ENCODE data around the gene RFESD. TPM values are rescaled to one million over a fixed set of nuclear protein-coding genes. Genes with fewer than 3 reads are reported as not detected.
A peak's percentile ranks its signal among the peaks of the same experiment; 100 is the strongest.

The RFESD gene
- 2.7 TPM for polyA plus RNA-seq (ENCODE audit: insufficient read length)

GRCh38 chr5:95646569-95647431 is at the start of gene RFESD:
RFESD (plus strand) TSS chr5:95646777; CDS start chr5:95652272, 5,495 bp downstream.
- peak; percentile 86 for DNase-seq (ENCODE audit: low read depth)

DNA sequence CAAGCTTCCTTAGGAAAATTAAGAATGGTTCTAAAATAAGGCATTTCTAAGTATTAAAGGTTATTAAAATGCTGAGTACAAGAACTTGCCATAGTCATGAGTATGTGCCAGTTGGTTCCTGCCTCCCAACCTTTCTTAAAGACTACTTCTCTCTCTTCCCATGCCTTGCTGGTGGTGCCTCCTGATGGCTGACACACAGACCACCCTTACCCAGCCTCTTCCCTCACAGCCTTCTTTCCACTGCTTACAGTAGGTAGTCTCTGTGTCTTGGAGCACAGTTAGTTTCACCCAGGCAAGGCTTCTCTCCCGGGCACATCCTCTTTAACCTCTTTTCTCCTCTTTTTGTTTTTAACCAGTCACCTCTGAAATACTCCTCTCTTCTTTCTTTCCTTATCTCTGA is 47.3 kb upstream of the RFESD start:
- no peak for DNase-seq (ENCODE audit: low read depth)

- no peak for DNase-seq (ENCODE audit: low read depth)
Observed at GRCh38 chr5:95600557-95600956, 46.0 kb upstream of the RFESD start.

DNA sequence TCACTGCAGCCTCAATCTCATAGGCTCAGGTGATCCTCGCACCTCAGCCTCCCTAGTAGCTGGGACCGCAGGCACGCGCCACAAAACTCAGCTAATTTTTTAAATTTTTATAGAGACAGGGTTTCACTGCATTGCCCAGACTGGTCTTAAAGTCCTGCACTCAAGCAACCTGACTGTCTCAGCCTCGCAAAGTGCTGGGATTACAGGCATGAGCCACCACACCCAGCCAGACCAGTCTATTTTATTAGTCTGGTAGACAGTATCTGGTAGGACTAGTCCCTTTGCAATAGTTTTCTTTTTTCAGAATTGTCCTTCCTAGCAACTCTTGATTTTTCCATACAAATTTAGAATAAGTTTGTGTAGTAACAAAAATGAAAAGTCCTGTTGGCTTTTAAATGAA is 40.8 kb upstream of the RFESD start:
- no peak for DNase-seq (ENCODE audit: low read depth)

DNA sequence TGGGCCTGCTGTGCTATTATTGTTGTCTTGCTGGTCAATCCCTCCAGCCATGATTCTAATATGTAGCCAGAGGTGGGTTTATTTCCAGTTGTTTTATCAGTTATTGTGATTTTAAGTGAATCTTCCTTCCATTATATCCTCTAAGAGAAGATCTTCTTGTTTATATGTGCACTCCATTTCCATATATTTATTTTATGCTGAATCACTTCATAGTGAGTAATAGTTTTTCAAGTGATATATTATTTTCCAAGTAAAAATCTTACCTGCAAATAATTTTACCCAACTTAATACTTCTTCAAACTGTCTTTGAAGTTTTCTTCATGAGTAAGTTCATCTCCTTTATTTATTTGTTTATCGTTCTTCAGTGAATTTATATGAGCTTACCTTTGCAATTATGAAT is 40.2 kb upstream of the RFESD start:
- DNase-seq (ENCODE audit: low read depth): no peak

- no peak for DNase-seq (ENCODE audit: low read depth)
Observed at GRCh38 chr5:95609711-95610110, 36.9 kb upstream of the RFESD start.

GRCh38 chr5:95610546-95610945 is 36.0 kb upstream of the RFESD start:
- no peak for DNase-seq (ENCODE audit: low read depth)

DNA sequence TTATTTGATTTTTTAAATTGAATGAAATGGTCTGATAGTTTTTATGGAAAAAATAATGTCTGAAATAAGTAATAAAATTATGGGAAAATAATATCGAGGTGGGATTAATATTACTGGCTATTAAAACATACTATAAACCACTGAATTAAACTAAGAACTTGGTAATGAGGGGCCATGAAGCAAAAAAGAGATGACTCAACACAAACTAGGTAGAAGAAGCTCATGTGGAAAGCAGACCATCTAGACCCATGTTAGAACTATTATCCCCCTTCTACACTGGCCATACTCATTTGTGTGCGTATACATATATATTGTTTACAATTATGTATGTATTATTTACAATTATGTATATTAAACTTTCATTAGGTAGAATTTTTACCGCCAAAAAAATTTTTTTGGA is 35.2 kb upstream of the RFESD start:
- DNase-seq (ENCODE audit: low read depth): no peak

DNA sequence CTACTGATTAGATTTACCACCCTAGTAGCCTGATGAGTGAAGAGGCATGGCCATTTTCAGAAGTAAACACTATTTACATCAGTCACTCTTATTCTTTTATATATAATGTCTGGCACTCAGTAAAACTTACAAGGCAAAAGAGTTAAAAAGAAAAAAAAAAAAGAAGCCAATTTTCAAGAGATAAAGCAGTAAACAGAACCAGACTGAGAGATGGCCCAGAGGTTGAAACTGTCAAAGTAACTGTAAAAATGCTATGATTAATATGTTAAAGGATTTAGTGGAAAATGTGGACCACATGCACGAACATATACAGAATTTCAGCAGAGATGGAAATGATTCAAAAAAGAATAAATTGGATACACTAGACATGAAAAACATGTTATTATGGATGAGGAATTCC is 33.1 kb upstream of the RFESD start:
- no peak for DNase-seq (ENCODE audit: low read depth)

DNA sequence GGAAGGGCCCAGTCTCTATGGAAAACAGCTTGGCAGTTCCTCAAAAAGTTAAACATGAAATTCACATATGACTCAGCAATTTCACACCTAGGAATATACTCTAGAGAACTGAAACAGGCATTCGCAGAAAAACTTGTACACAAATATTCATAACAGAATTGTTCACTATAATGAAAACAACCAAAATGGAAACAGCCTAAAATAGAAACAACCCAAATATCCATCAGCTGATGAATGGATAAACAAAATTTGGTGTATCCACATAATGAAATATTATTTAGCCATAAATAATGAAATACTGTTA is 31.5 kb upstream of the RFESD start:
- no peak for DNase-seq (ENCODE audit: low read depth)

GRCh38 chr5:95617057-95617456 is 29.5 kb upstream of the RFESD start:
- DNase-seq (ENCODE audit: low read depth): no peak

DNA sequence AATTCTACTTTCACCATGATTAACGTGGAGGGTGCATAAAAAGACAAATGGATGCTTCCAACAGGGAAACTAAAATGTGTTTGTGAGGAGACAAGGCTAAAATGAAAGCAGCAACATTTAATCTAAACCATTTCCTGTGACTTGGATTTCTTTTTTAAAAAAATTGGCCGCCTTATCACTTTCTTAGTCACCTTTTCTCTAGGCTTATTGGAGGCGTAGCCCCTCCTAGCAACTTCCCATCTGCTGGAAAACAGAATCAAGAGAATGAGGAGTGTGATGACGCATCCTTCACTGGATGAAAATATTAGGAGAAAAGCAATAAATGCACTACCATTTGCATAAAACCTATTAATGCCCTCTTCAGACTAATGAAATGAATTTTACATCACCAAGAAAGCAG is 27.5 kb upstream of the RFESD start:
- DNase-seq (ENCODE audit: low read depth): no peak

GRCh38 chr5:95619514-95620029 is 27.0 kb upstream of the RFESD start:
- no peak for DNase-seq (ENCODE audit: low read depth)

DNA sequence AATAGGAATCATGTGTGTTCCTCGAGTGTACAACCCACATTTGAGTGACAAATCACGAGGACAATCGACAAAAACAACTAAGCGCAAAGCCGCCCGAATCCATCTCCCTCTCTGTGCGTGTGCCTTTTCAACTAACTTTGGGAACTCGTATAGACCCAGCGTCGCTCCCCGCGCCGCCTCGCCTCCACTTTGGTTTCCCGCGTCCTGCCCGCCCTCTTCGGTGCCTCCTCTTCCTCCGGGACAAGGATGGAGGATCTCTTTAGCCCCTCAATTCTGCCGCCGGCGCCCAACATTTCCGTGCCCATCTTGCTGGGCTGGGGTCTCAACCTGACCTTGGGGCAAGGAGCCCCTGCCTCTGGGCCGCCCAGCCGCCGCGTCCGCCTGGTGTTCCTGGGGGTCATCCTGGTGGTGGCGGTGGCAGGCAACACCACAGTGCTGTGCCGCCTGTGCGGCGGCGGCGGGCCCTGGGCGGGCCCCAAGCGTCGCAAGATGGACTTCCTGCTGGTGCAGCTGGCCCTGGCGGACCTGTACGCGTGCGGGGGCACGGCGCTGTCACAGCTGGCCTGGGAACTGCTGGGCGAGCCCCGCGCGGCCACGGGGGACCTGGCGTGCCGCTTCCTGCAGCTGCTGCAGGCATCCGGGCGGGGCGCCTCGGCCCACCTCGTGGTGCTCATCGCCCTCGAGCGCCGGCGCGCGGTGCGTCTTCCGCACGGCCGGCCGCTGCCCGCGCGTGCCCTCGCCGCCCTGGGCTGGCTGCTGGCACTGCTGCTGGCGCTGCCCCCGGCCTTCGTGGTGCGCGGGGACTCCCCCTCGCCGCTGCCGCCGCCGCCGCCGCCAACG is 26.3 kb upstream of the RFESD start, which contains the start of gene GPR150:
GPR150 (plus strand) TSS at position 58 of the 840 bp plus-strand sequence; CDS start at position 247, 189 bp downstream.
- no peak for DNase-seq (ENCODE audit: low read depth)

DNA sequence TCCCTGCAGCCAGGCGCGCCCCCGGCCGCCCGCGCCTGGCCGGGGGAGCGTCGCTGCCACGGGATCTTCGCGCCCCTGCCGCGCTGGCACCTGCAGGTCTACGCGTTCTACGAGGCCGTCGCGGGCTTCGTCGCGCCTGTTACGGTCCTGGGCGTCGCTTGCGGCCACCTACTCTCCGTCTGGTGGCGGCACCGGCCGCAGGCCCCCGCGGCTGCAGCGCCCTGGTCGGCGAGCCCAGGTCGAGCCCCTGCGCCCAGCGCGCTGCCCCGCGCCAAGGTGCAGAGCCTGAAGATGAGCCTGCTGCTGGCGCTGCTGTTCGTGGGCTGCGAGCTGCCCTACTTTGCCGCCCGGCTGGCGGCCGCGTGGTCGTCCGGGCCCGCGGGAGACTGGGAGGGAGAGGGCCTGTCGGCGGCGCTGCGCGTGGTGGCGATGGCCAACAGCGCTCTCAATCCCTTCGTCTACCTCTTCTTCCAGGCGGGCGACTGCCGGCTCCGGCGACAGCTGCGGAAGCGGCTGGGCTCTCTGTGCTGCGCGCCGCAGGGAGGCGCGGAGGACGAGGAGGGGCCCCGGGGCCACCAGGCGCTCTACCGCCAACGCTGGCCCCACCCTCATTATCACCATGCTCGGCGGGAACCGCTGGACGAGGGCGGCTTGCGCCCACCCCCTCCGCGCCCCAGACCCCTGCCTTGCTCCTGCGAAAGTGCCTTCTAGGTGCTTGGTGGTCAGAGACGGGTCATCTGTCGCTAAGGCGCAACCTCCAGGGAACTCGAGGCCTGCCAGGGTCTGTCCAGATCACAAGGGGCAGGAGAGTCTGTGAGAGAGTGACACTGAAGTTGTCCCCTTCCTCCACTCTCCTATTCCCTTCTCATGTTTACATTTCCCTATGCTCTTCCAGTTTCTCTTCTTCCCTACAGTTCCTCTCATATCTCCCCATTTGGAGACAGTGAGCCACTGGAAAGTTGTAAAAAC is 25.4 kb upstream of the RFESD start:
- no peak for DNase-seq (ENCODE audit: low read depth)

DNA sequence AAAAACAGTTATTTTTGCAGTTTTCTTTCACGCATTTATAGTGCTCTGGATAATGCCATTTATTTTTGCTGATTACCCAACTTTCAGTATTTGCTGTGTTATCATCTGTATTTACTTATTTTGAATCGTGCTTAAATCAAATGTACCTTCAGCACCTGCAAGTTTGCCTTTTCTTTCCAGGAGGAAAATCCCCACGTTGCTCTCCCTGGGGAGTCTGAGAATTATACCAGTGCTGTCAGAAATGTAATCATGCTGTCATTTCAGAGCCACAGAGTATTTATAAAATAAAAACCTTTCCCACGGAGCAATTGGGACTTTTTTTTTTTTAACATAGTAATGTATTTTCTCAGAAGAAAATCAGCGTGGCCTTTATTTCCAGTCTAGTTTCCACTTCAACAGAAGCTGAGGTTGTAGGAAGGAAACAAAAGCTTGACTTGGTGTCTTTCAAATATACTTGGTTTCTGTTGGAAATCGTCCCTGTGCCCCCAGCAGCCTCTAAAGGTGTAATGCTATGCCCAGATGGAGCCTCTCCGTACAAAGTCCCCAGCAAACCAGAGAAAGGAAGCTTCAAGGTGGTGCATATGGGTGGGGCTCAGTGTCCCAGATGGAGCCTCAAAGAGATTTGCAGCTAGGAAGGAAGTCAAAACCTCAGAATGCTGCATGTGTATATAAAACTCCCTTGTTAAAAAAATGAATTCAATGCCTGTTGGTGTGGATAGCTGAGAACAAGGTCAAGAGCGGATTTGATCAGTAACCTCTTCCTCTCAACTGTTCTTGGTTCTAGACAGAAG is 24.5 kb upstream of the RFESD start:
- no peak for DNase-seq (ENCODE audit: low read depth)

GRCh38 chr5:95623706-95624105 is 22.9 kb upstream of the RFESD start:
- DNase-seq (ENCODE audit: low read depth): no peak

DNA sequence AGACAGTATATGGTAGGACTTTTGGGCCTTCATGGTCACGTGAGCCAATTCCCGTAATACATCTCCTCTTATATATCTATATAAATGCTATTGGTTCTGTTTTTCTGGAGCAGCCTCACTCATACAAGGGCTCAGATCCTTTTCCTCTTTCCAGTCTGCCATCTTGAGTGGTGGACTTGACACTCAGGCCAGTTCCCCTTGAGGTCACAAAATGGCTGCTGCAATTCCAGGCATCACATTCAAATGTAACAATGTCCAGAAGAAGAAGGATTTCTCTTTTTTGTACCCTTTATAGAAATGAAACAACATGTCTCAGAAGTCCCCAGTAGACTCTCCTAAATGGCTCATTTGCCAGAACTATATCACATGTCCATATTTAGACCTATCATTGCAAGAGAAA is 22.2 kb upstream of the RFESD start:
- DNase-seq (ENCODE audit: low read depth): no peak

GRCh38 chr5:95626701-95627100 is 19.9 kb upstream of the RFESD start:
- DNase-seq (ENCODE audit: low read depth): no peak

GRCh38 chr5:95627971-95628810 is 18.4 kb upstream of the RFESD start:
- no peak for DNase-seq (ENCODE audit: low read depth)
